Subcutaneous adipose tissue (tissue), 4 donors: ENCODE data around the gene SMAD4. TPM values are rescaled to one million over a fixed set of nuclear protein-coding genes. Genes with fewer than 3 reads are reported as not detected.

Experiments
- total RNA-seq, 4 donors: library from RNA; depleted of rRNA; stranded (reverse); fragments of >200 nt; gene quantifications; one replicate each; pipeline ENCODE4 v1.1.0, GENCODE V29; 2016
- TF ChIP-seq, protein P1 (sequence below): fragments of 450-650 bp; IDR thresholded peaks from one replicate; pipeline ENCODE4 v1.5.1; 2016; ENCODE audit warnings: low read depth, mild to moderate bottlenecking, control low read depth, antibody characterized with exemption, moderate library complexity

Gene SMAD4
- total RNA-seq, 4 donors from 2014 or later, result 73.1 to 89.3 (median 86.6) TPM

DNA sequence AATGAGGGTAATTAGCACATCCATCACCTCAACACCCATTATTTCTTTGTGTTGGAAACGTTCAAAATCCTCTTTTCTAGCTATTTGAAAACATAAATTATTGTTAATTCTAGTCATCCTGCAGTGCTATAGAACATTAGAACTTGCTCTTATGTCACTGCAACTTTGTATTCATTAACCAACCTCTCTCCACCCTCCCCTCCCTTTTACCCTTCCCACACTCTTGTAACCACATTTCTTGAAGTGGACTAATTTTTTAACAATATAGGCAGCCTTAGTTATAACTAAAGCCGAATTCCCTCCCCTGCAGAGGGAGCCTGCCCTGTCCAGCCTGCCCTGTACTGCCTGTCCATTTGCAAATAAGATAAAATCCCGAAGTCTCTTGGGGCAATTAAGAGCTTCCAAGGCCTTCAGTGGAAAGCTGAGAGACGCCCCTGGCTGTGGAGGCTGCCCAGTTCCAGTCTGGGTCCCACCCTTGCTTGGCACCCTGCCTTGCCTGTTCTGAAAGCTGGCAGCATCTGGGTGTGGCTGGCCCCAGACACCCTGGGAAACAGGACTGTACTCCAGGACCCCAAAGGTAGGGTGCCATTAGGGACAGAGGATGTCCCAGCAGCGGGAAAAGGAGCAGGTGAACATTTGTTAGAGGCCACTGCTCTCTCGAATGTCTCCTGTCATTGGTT lies 102.4 kb downstream of the SMAD4 start:
- TF ChIP-seq, protein P1, sequence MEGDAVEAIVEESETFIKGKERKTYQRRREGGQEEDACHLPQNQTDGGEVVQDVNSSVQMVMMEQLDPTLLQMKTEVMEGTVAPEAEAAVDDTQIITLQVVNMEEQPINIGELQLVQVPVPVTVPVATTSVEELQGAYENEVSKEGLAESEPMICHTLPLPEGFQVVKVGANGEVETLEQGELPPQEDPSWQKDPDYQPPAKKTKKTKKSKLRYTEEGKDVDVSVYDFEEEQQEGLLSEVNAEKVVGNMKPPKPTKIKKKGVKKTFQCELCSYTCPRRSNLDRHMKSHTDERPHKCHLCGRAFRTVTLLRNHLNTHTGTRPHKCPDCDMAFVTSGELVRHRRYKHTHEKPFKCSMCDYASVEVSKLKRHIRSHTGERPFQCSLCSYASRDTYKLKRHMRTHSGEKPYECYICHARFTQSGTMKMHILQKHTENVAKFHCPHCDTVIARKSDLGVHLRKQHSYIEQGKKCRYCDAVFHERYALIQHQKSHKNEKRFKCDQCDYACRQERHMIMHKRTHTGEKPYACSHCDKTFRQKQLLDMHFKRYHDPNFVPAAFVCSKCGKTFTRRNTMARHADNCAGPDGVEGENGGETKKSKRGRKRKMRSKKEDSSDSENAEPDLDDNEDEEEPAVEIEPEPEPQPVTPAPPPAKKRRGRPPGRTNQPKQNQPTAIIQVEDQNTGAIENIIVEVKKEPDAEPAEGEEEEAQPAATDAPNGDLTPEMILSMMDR, result no peak

DNA sequence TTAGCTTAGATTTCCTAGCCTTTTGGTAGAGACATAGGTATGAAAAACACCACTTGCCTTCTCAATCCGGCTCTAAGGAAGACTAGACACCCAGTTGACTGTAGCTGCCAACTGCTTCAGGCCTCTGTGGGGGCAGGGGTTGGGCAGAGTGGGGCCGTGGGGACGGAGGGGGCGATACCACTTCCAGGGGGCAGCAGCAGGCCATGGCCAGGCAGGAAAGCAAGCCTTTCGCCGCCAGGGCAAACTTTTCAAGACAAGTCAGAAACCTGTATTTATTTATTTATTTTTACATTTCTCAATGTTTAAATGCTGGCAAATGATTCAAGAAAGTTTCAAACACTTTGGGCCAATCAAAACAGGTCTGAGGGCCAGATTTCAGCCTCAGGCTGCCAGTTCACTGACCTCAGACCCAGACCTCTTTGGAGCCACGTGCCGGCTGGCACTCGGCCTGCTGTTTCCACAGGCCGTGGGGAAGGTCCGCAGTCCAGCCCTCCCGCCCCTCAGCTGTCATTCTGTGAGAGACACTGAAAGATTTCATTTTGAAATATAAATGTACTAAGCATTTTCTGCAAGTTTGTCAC lies 103.7 kb downstream of the SMAD4 start:
- TF ChIP-seq, protein P1, result no peak

Other genes starting within 250 kb of the SMAD4 start
- gene MRO, start 210.2 kb upstream of the SMAD4 start, total RNA-seq, result 1 to 10 TPM in 3 of 4 donors, under 1 TPM in 1; 0.49 to 3.2 (median 1.7) TPM
- gene ME2, start 151.1 kb upstream of the SMAD4 start, total RNA-seq, result 10 to 100 TPM; 35.4 to 79.2 (median 55.1) TPM
- gene ELAC1, start 62.2 kb upstream of the SMAD4 start, total RNA-seq, result 10 to 100 TPM in 1 of 4 donors, 1 to 10 TPM in 3; 4.4 to 11.0 (median 4.9) TPM
- 10 to 100 TPM; 19.2 to 23.0 (median 20.9) TPM for gene MEX3C, start 167.5 kb downstream of the SMAD4 start, total RNA-seq